DMS 273 (cell line): Measurements from ENCODE around the gene CPSF4L.

Source experiments
- DNase-seq: peaks from one replicate; lab custom pipeline; 2025; ENCODE audit not compliant: unreplicated experiment; lab: John Stamatoyannopoulos, UW

CPSF4L gene

GRCh38 chr17:73290399-73291259 lies 28.9 kb upstream of the CPSF4L start:
- no peak for DNase-seq

- DNase-seq: no peak
These were observed 28.0 kb upstream of the CPSF4L start for GRCh38 chr17:73289549-73290254.

GRCh38 chr17:73288534-73289302 lies 27.0 kb upstream of the CPSF4L start:
- DNase-seq: no peak

GRCh38 chr17:73286863-73287296 lies 25.2 kb upstream of the CPSF4L start:
- DNase-seq: peak; percentile 23

GRCh38 chr17:73285916-73286862 lies 24.5 kb upstream of the CPSF4L start:
- DNase-seq: no peak

GRCh38 chr17:73285603-73285908 lies 23.9 kb upstream of the CPSF4L start:
- no peak for DNase-seq

- no peak for DNase-seq
These were observed 23.4 kb upstream of the CPSF4L start for GRCh38 chr17:73284906-73285602.

- no peak for DNase-seq
These were observed 22.7 kb upstream of the CPSF4L start for GRCh38 chr17:73284354-73284753.

- peak; percentile 57 for DNase-seq
These were observed 22.2 kb upstream of the CPSF4L start for GRCh38 chr17:73283841-73284282.

- DNase-seq: no peak
These were observed 21.6 kb upstream of the CPSF4L start for GRCh38 chr17:73283250-73283649.

GRCh38 chr17:73282629-73283028 lies 20.9 kb upstream of the CPSF4L start:
- DNase-seq: no peak

- no peak for DNase-seq
These were observed 20.2 kb upstream of the CPSF4L start for GRCh38 chr17:73281928-73282327.

GRCh38 chr17:73280191-73280590 lies 18.5 kb upstream of the CPSF4L start:
- DNase-seq: no peak

- DNase-seq: no peak
These were observed 18.0 kb upstream of the CPSF4L start for GRCh38 chr17:73279704-73280103.

- DNase-seq: peak; percentile 99
These were observed 17.1 kb upstream of the CPSF4L start for GRCh38 chr17:73278465-73279453.

GRCh38 chr17:73278049-73278464 lies 16.4 kb upstream of the CPSF4L start:
- DNase-seq: peak; percentile 85

- no peak for DNase-seq
These were observed 12.8 kb upstream of the CPSF4L start for GRCh38 chr17:73274490-73274889.

- DNase-seq: no peak
These were observed 11.2 kb upstream of the CPSF4L start for GRCh38 chr17:73272906-73273218.

- DNase-seq: no peak
These were observed 9.4 kb upstream of the CPSF4L start for GRCh38 chr17:73271072-73271471.
